ENCODE data around the gene ETS1.

ETS1 gene

GRCh38 chr11:128535468-128536457 is 51.6 kb downstream of the ETS1 start:
- ATAC-seq (peak; percentile 69), DNase-seq (no peak)

GRCh38 chr11:128533472-128533871 is 53.9 kb downstream of the ETS1 start:
- ATAC-seq (no peak), DNase-seq (no peak)

GRCh38 chr11:128532572-128533091 is 54.7 kb downstream of the ETS1 start:
- DNase-seq = no peak

GRCh38 chr11:128532016-128532571 is 55.3 kb downstream of the ETS1 start:
- ATAC-seq (no peak), DNase-seq (no peak)

More at GRCh38 chr11:128532572-128533091, 54.7 kb downstream of the ETS1 start:
- ATAC-seq = no peak

GRCh38 chr11:128531588-128531987 is 55.8 kb downstream of the ETS1 start:
- no peak for ATAC-seq

GRCh38 chr11:128530118-128531074 is 57.0 kb downstream of the ETS1 start:
- no peak for ATAC-seq
- no peak for DNase-seq

More at GRCh38 chr11:128531588-128531987, 55.8 kb downstream of the ETS1 start:
- no peak for DNase-seq

- ATAC-seq (peak; percentile 33), DNase-seq (no peak)
Observed at GRCh38 chr11:128528294-128528693, 59.1 kb downstream of the ETS1 start.

- ATAC-seq (no peak), DNase-seq (no peak)
Observed at GRCh38 chr11:128527046-128527445, 60.3 kb downstream of the ETS1 start.

- DNase-seq = no peak
- peak; percentile 54 for ATAC-seq
Observed at GRCh38 chr11:128525411-128526243, 61.7 kb downstream of the ETS1 start.

GRCh38 chr11:128524172-128524571 is 63.2 kb downstream of the ETS1 start:
- DNase-seq (no peak), ATAC-seq (no peak)

GRCh38 chr11:128523641-128524040 is 63.7 kb downstream of the ETS1 start:
- ATAC-seq (no peak), DNase-seq (no peak)

GRCh38 chr11:128522943-128523518 is 64.3 kb downstream of the ETS1 start:
- ATAC-seq = no peak
- peak; percentile 69 for DNase-seq

GRCh38 chr11:128522055-128522942 is 65.1 kb downstream of the ETS1 start:
- DNase-seq (peak; percentile 94), ATAC-seq (peak; percentile 79)

GRCh38 chr11:128521682-128522054 is 65.7 kb downstream of the ETS1 start:
- ATAC-seq (no peak), DNase-seq (no peak)

- ATAC-seq (no peak), DNase-seq (no peak)
Observed at GRCh38 chr11:128520888-128521681, 66.3 kb downstream of the ETS1 start.

GRCh38 chr11:128520206-128520887 is 67.0 kb downstream of the ETS1 start:
- no peak for DNase-seq
- ATAC-seq = no peak

GRCh38 chr11:128519338-128519737 is 68.0 kb downstream of the ETS1 start:
- ATAC-seq (no peak), DNase-seq (no peak)

All from stimulated activated naive CD8-positive, alpha-beta T cell treated with anti-CD3 and anti-CD28 coated beads, Interleukin-15, Interleukin-2, amounts not matched to agents 100 U/mL and 50 U/mL, for 24 hours (primary cell).